Measurements from ENCODE around the gene EXOC6B.

DNA sequence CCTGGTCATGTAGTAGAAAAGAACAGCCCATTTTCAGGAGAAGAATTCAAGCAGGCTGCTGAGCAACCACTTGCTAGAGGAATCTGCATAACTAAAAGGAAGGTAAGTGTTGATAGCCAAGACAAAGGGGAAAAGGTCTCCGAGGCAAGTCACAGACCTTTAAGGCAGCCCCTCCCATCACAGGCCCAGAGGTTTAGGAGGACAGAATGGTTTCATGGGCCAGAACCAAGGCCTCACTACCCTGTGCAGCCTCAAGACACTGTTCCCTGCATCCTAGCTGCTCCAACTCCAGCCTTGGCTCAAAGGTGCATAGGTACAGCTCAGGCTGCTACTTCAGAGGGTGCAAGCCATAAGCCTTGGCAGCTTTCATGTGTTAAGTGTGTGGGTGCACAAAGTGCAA is 439.5 kb downstream of the EXOC6B start:
- TF ChIP-seq ZFP3 (CRISPR knock-in tag; IDR thresholded peaks at IDR 0.05) (no peak), ZFP30 (CRISPR knock-in tag; IDR thresholded peaks at IDR 0.05) (no peak), RARB (CRISPR knock-in tag; IDR thresholded peaks at IDR 0.05) (no peak), GLIS3 (CRISPR knock-in tag; IDR thresholded peaks at IDR 0.05) (no peak)
- TF ChIP-seq, protein P1, sequence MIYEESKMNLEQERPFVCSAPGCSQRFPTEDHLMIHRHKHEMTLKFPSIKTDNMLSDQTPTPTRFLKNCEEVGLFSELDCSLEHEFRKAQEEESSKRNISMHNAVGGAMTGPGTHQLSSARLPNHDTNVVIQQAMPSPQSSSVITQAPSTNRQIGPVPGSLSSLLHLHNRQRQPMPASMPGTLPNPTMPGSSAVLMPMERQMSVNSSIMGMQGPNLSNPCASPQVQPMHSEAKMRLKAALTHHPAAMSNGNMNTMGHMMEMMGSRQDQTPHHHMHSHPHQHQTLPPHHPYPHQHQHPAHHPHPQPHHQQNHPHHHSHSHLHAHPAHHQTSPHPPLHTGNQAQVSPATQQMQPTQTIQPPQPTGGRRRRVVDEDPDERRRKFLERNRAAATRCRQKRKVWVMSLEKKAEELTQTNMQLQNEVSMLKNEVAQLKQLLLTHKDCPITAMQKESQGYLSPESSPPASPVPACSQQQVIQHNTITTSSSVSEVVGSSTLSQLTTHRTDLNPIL (CRISPR knock-in tag; IDR thresholded peaks at IDR 0.05; ENCODE audit: low read depth), result no peak

Measured in SK-N-SH treated with all-trans-retinoic acid at 6 μM for 48 hours (cell line).